HCT116 (cell line): ENCODE data around the gene OSBP2. TPM values are rescaled to one million over a fixed set of nuclear protein-coding genes. Genes with fewer than 3 reads are reported as not detected.

ENCODE experiments used
- ATAC-seq: fragments of 200-7000 bp; cut with Tn5 transposase; 2 replicates; pipeline ENCODE4 v1.9.1; 2020; ENCODE audit warnings: mild to moderate bottlenecking, moderate library complexity
- BruUV-seq: library from RNA; stranded (reverse); fragments of 400-500 nt; replicated peaks from 2 replicates; lab custom pipeline; 2021; lab: Mats Ljungman, UMichigan
- CTCF ChIA-PET: fragments of 300-600 bp; sonication (Branson Sonifier 250); formaldehyde crosslinking; loops from one replicate; lab custom pipeline; 2021; ENCODE audit warnings: antibody characterized with exemption; lab: Charles Lee
- POLR2A ChIA-PET: fragments of 300-600, 350-600 bp; sonication (Branson Sonifier 250); formaldehyde crosslinking; loops from one replicate; lab custom pipeline; 2021; ENCODE audit warnings: antibody characterized with exemption; lab: Charles Lee
- RAD21 ChIA-PET, 2 experiments: fragments of 300-600 bp; sonication (Branson Sonifier 250); formaldehyde crosslinking; loops; one replicate each; lab custom pipeline; 2023; ENCODE audit warnings: low total read pairs in 2 of 2; ENCODE audit not compliant: uncharacterized antibody in 2 of 2, unreplicated experiment in 2 of 2, low non-redundant PET in 1 of 2; lab: Charles Lee
- DNase-seq: peaks from one replicate; pipeline ENCODE4 v3.0.0-alpha.2; 2010; ENCODE audit warnings: low read depth, low spot score
- H2AFZ ChIP-seq: fragments of 200-600 bp; shearing (Covaris generic), sonication (generic); 2 replicates; pipeline ENCODE4 v1.6.1; 2017; ENCODE audit warnings: low read depth, mixed run types, mixed read lengths, antibody characterized with exemption, low read length; ENCODE audit not compliant: poor library complexity, severe bottlenecking
- H3K27ac ChIP-seq: 2 replicates; pipeline ENCODE4 v1.5.1; 2012; ENCODE audit warnings: low read depth, low read length
- H3K27me3 ChIP-seq: fragments of 200-600 bp; sonication (generic); 2 replicates; pipeline ENCODE4 v1.6.1; 2016; ENCODE audit warnings: mixed run types, low read length, mixed read lengths; ENCODE audit not compliant: insufficient read depth
- H3K36me3 ChIP-seq, 2 experiments: fragments of 200-500 bp in 1 of 2; fragments of 200-600 bp in 1 of 2; sonication (Bioruptor generic) in 1 of 2; sonication (generic) in 1 of 2; 2 replicates each; pipeline versions ENCODE4 v1.5.1 to v1.6.1; 2014 to 2016; ENCODE audit warnings: low read length in 2 of 2, inconsistent platforms in 1 of 2, mixed read lengths in 1 of 2, mixed run types in 1 of 2; ENCODE audit not compliant: insufficient read depth in 2 of 2, control insufficient read depth in 1 of 2
- H3K4me1 ChIP-seq, 2 experiments: fragments of 200-600 bp in 1 of 2; sonication (generic) in 1 of 2; 2 replicates each; pipeline versions ENCODE4 v1.5.1 to v1.6.1; 2012 to 2017; ENCODE audit warnings: low read length in 2 of 2, inconsistent platforms in 1 of 2, mild to moderate bottlenecking in 1 of 2, mixed read lengths in 1 of 2, mixed run types in 1 of 2, moderate library complexity in 1 of 2; ENCODE audit not compliant: insufficient read depth in 2 of 2, control insufficient read depth in 1 of 2
- H3K4me2 ChIP-seq: fragments of 200-600 bp; sonication (generic); 2 replicates; pipeline ENCODE4 v1.6.1; 2017; ENCODE audit warnings: mixed run types, low read length, mixed read lengths
- H3K4me3 ChIP-seq, 2 experiments: fragments of 200-600 bp in 1 of 2; sonication (generic) in 1 of 2; replicated peaks in 1 of 2; 2 replicates each; pipeline ENCODE4 v1.5.1; 2011 to 2016; ENCODE audit warnings: low read length in 2 of 2, control low read depth in 1 of 2, low read depth in 1 of 2, mild to moderate bottlenecking in 1 of 2, mixed read lengths in 1 of 2, mixed run types in 1 of 2
- H3K79me2 ChIP-seq: fragments of 200-600 bp; sonication (generic); 2 replicates; pipeline ENCODE4 v1.6.1; 2017; ENCODE audit warnings: mild to moderate bottlenecking, mixed run types, low read length, moderate library complexity, mixed read lengths; ENCODE audit not compliant: insufficient read depth
- H3K9ac ChIP-seq: fragments of 200-600 bp; sonication (generic); 2 replicates; pipeline ENCODE4 v1.6.1; 2016; ENCODE audit warnings: low read length, mixed read lengths
- H3K9me2 ChIP-seq: fragments of 200-600 bp; sonication (generic), shearing (Covaris generic); 2 replicates; pipeline ENCODE4 v1.6.1; 2017; ENCODE audit warnings: mixed run types, mild to moderate bottlenecking, moderate library complexity; ENCODE audit not compliant: insufficient read depth
- H3K9me3 ChIP-seq, 2 experiments: fragments of 200-500 bp in 1 of 2; fragments of 200-600 bp in 1 of 2; sonication (Bioruptor generic) in 1 of 2; sonication (generic) in 1 of 2; 2 replicates each; pipeline ENCODE4 v1.6.1; 2014 to 2017; ENCODE audit warnings: low read length in 2 of 2, mixed read lengths in 2 of 2, inconsistent platforms in 1 of 2, low read depth in 1 of 2, mild to moderate bottlenecking in 1 of 2, mixed run types in 1 of 2, moderate library complexity in 1 of 2; ENCODE audit not compliant: control insufficient read depth in 1 of 2, insufficient read depth in 1 of 2
- H4K20me1 ChIP-seq: fragments of 200-600 bp; sonication (generic), shearing (Covaris generic); 2 replicates; pipeline ENCODE4 v1.6.1; 2017; ENCODE audit warnings: mixed run types, mild to moderate bottlenecking, moderate library complexity; ENCODE audit not compliant: insufficient read depth
- ELF1 ChIP-seq: IDR thresholded peaks from 2 replicates; pipeline ENCODE4 v1.6.1; 2012; ENCODE audit warnings: low read depth, borderline replicate concordance
- EZH2 ChIP-seq: fragments of 200-600 bp; sonication (generic); IDR thresholded peaks from 2 replicates; pipeline ENCODE4 v1.6.1; 2017; ENCODE audit warnings: antibody characterized with exemption, mixed run types
- MAX ChIP-seq: IDR thresholded peaks from 2 replicates; pipeline ENCODE4 v1.6.1; 2012
- POLR2AphosphoS5 ChIP-seq: IDR thresholded peaks from 2 replicates; pipeline ENCODE4 v1.6.1; 2011; ENCODE audit warnings: mild to moderate bottlenecking, low read depth, low read length, moderate library complexity
- SIN3A ChIP-seq: IDR thresholded peaks from 2 replicates; pipeline ENCODE4 v1.6.1; 2012; ENCODE audit warnings: low read depth
- YY1 ChIP-seq: IDR thresholded peaks from 2 replicates; pipeline ENCODE4 v1.6.1; 2011; ENCODE audit warnings: low read length, low read depth, moderate library complexity, mild to moderate bottlenecking; ENCODE audit not compliant: insufficient replicate concordance; ENCODE audit errors: extremely low read depth
- intact Hi-C: fragments of 100-400 bp; cut with micrococcal nuclease; formaldehyde crosslinking; loops from 2 replicates; pipeline ENCODE4 v1.10.0; 2022
- total RNA-seq: library from RNA; stranded (reverse); gene quantifications from one replicate; pipeline ENCODE4 v1.2.1, GENCODE V29; 2021; ENCODE audit not compliant: unreplicated experiment
- TF ChIP-seq, protein P1 (sequence below): IDR thresholded peaks from 2 replicates; pipeline ENCODE4 v1.6.1; 2012

The OSBP2 gene
- total RNA-seq, 1 experiment from 2014 or later: 12.9 TPM

DNA sequence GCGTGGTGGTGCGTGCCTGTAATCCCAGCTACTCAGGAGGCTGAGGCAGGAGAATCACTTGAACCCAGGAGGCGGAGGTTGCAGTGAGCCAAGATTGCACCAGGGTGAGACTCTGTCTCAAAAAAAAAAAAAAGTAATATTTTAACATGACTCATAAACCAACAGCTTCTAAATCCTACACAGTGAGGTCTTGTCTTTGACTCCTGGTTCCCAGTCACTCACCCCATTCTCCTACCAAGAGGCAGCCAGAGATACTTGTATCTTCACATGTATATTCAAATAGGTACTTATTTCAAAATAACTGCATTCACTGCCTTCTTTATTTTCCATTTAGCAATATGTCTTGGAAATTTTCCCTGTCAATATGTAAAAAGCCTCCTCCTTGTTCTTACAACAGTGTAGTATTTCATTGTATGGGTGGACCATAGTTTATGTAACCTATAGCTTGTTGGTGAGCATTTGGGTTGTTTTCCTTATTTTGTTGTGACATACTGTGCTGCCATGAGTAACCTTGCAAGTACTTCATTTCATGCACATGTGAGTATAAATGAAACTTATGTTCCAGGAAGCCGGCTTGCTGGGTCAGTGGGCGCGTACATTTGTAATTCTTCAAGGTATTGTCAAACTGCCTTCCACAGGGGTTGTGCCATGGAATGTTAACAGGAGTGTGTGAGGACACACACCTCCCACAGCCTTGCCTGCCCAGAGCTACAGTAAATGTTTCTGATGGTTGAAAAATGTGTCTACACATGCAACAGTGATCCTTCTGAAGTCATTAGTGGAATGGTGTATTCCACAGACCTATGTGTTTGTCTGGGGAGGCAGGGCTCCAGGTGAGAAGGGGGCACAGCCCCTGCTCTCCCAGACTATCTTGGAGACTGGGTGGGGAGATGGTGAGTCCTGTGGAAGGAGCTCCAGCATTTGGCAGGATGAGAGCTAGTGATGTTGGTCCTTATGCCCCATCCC lies 47.9 kb downstream of the OSBP2 start:
- no peaks in the 10 kb centered on the region for H3K79me2 ChIP-seq
- ATAC-seq: no peak
- H3K4me2 ChIP-seq: no peak overlapping the region
- H3K9ac ChIP-seq: no peak overlapping the region
- CTCF ChIA-PET: interaction anchor here (0.5 to 1.2 kb wide), 2 partner anchors 13 to 208 kb away, joined by 3 to 4 read pairs; no protein-coding TSS in a partner anchor
- no peaks in the 10 kb centered on the region for H3K9me3 ChIP-seq
- no peaks in the 10 kb centered on the region for H4K20me1 ChIP-seq
- POLR2A ChIA-PET: no interaction called here
- intact Hi-C loops: no loop called here
- H3K9me2 ChIP-seq: no peaks in the 10 kb centered on the region
- no peaks in the 10 kb centered on the region for H3K36me3 ChIP-seq
- H3K27ac ChIP-seq: no peak overlapping the region
- H3K4me3 ChIP-seq: no peak overlapping the region
- no peaks in the 10 kb centered on the region for H3K27me3 ChIP-seq
- no peak for DNase-seq
- TF ChIP-seq POLR2AphosphoS5 (no peak), SIN3A (no peak), ELF1 (no peak), YY1 (no peak), EZH2 (no peak), MAX (no peak)
- TF ChIP-seq, protein P1, sequence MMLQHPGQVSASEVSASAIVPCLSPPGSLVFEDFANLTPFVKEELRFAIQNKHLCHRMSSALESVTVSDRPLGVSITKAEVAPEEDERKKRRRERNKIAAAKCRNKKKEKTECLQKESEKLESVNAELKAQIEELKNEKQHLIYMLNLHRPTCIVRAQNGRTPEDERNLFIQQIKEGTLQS: no peak
- TF ChIP-seq, all 23 proteins: peak for 0
- no TSS peak for BruUV-seq
- RAD21 ChIA-PET: no interaction called here
- Histone ChIP-seq H2AFZ (no peak overlapping the region), H3K4me1 (peaks cover 0 to 18% of the 10 kb centered on the region in 2 experiments; a peak in 3 of 4 replicates)
